GM12874 (cell line): ENCODE results near the gene SLC2A13.

Experiments
- TF ChIP-seq, protein P1 (sequence below): IDR thresholded peaks from 2 replicates; pipeline ENCODE4 v1.5.1; 2011; ENCODE audit warnings: low read depth, mild to moderate bottlenecking, control low read depth, low read length, moderate library complexity; ENCODE audit not compliant: insufficient read depth

SLC2A13 gene

DNA sequence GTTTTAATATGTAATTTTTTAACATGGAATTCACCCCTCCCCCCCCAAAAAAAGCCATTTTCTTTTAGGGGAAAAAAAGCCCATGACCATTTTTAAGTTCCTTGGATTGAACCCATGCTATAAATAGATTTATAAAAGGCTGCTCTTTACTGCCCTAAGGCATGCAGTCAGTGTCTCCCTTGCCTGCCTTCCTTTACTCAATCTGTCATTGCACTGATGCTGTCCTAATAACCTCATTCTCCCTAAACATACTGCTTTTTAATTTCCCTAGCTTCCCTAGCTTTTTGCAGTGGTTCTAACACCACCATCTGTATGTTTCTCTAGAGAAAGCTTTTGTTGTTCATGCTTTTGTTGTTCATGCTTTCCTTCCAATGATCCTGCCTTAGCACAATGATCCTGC is 83.0 kb downstream of the SLC2A13 start:
- TF ChIP-seq, protein P1, sequence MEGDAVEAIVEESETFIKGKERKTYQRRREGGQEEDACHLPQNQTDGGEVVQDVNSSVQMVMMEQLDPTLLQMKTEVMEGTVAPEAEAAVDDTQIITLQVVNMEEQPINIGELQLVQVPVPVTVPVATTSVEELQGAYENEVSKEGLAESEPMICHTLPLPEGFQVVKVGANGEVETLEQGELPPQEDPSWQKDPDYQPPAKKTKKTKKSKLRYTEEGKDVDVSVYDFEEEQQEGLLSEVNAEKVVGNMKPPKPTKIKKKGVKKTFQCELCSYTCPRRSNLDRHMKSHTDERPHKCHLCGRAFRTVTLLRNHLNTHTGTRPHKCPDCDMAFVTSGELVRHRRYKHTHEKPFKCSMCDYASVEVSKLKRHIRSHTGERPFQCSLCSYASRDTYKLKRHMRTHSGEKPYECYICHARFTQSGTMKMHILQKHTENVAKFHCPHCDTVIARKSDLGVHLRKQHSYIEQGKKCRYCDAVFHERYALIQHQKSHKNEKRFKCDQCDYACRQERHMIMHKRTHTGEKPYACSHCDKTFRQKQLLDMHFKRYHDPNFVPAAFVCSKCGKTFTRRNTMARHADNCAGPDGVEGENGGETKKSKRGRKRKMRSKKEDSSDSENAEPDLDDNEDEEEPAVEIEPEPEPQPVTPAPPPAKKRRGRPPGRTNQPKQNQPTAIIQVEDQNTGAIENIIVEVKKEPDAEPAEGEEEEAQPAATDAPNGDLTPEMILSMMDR = no peak

DNA sequence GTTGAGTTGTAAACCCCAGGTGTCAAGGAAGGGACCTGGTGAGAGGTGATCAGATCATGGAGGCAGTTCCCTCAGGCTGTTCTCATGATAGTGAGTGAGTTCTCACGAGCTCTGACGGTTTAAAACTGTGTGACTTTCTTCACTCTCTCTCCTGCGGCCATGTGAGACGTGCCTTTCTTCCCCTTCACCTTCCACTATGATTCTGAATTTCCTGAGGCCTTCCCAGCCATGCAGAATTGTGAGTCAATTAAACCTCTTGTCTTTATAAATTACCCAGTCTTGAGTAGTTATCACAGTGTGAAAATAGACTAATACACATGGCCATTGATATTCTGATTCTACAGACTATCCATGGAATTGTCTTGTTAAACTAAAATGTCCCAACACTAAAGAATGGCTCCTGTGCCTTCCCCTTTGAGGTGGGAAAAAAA is 85.6 kb downstream of the SLC2A13 start:
- TF ChIP-seq, protein P1 = no peak

DNA sequence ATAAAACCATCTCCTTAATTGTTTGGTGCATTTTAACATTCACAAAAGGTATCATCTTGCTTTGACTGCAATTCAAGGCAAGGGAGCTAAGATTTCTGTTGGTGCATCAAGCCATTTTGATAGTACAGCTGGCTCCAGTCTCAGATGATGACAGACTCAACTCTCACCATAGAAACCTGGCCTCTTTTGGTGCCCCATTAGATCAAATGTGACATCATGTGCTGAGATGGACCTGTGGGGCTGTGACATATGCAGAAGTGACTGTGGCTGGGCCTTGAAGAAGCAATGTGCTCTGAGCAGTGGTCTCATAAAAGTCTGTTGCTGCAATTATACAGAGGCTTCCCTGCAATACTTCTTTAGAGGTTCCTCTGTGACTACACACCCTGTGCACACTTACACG is 88.4 kb downstream of the SLC2A13 start:
- TF ChIP-seq, protein P1 = no peak

DNA sequence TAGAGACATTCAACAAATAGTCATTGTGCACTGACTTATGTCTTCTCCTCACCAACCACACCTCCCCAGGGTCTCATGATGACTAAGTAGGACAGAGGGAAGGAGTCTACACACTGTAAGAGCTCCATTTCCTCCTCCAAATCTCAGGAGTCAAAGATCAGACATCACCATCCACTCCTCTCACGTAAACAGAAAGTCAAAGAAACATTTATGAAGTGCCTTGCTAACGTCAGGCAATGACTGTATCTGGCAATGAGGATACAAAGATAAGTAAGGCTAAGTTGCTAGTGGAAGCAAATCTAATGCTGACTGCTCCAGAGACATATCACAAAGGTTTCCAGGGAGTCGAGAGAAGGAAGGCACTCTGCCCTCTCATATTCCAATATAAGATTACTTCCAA is 88.9 kb downstream of the SLC2A13 start:
- TF ChIP-seq, protein P1 = no peak

DNA sequence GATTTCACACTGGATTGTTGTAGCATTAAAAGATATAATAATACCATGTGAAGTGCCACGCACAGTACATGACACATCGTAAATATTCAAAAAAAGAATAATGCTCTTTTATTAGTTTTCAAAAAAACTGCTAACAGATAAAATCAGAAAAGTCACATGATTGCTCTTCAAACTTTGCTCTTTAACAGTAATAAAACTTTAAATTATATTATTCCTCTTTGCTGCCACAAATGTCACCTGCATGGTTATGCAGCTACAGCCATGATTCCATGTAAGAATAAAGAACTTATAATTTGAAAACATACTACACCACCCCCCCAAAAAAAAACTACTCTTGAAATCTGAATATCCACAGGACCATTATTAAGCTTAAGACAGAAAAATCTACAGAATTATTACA is 90.0 kb downstream of the SLC2A13 start:
- TF ChIP-seq, protein P1 = no peak

DNA sequence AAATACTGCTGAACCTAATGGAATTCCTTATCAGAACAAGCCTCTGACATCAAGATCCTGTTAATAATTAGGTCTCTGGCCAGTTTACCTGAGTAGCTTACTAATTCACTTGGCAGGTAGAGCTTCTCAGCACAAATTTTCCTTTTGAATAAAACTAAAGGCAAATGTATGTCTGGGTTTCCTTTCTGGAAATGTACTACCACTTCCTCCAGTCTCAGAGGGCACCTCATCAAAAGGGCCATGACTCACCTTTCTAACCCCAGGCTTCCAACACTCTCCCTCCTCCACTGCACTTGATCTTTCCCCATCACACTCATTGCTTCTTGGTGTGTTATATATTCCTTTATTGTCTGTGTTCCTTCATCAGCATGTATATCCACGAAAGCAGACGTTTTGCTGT is 90.5 kb downstream of the SLC2A13 start:
- TF ChIP-seq, protein P1 = no peak

DNA sequence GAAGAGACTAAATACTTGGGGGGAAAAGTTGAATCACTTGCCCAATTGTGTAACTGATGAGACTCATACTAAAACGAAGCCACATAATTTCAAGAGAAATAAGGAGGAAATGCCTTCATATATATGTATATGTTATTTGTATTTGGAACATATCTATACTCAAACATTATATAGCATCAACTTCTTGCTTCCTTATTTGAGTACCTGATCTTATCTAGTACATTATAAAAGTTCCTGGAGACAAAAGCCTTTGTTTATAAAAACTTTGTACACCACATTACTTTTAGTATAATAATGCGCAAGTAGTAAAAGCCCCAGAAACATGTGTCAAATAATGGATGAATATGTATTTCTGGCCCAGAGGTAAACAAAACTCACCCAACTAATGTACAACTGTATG is 92.0 kb downstream of the SLC2A13 start:
- TF ChIP-seq, protein P1 = no peak

DNA sequence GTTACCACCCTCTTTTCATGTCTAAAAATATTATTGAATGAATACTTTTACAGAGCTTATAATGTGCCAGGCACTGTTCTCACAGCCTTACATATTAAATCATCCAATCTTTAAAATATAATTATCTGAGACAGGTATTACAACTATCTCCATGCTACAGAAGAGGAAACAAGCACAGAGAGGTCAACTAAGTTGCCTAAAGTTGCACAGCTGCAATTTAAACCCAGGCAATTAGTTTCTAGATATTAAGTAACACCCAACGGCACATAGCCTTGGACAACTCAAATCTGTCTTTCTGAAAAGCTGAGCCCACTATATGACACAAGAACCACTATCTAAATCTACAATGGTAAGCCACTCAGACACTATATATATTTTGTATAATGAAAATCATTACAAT is 92.6 kb downstream of the SLC2A13 start:
- TF ChIP-seq, protein P1 = no peak
